ENCODE results near the gene BRD9.
"Not testable (repeated sequence)": the region's sequence is repeated elsewhere in the genome, so short reads cannot be mapped to it uniquely, and the experiment has no call there.

The BRD9 gene

GRCh38 chr5:922436-923280, 30.1 kb upstream of the BRD9 start:
- DNase-seq (ENCODE audit: low spot score), result peak; percentile 58

GRCh38 chr5:921456-922435, 29.1 kb upstream of the BRD9 start:
- DNase-seq (ENCODE audit: low spot score), result no peak

GRCh38 chr5:920321-920720, 27.7 kb upstream of the BRD9 start:
- DNase-seq (ENCODE audit: low spot score), result no peak

GRCh38 chr5:919356-920000, 26.9 kb upstream of the BRD9 start:
- peak; percentile 91 for DNase-seq (ENCODE audit: low spot score)

- not testable (repeated sequence) for DNase-seq (ENCODE audit: low spot score)
Measured at GRCh38 chr5:918717-919116, 26.1 kb upstream of the BRD9 start.

GRCh38 chr5:916441-917293, 24.1 kb upstream of the BRD9 start:
- no peak for DNase-seq (ENCODE audit: low spot score)

GRCh38 chr5:915946-916345, 23.3 kb upstream of the BRD9 start:
- no peak for DNase-seq (ENCODE audit: low spot score)

GRCh38 chr5:915346-915745, 22.7 kb upstream of the BRD9 start:
- DNase-seq (ENCODE audit: low spot score), result not testable (repeated sequence)

- no peak for DNase-seq (ENCODE audit: low spot score)
Measured at GRCh38 chr5:914612-915011, 22.0 kb upstream of the BRD9 start.

GRCh38 chr5:914174-914573, 21.6 kb upstream of the BRD9 start:
- DNase-seq (ENCODE audit: low spot score), result no peak

- DNase-seq (ENCODE audit: low spot score), result peak; percentile 98
Measured at GRCh38 chr5:912280-913091, 19.9 kb upstream of the BRD9 start.

GRCh38 chr5:911601-912000, 19.0 kb upstream of the BRD9 start:
- DNase-seq (ENCODE audit: low spot score), result peak; percentile 94

GRCh38 chr5:910769-911160, 18.2 kb upstream of the BRD9 start:
- DNase-seq (ENCODE audit: low spot score), result no peak

GRCh38 chr5:909994-910768, 17.6 kb upstream of the BRD9 start:
- DNase-seq (ENCODE audit: low spot score), result no peak

GRCh38 chr5:909086-909485, 16.5 kb upstream of the BRD9 start:
- DNase-seq (ENCODE audit: low spot score), result no peak

- DNase-seq (ENCODE audit: low spot score), result no peak
Measured at GRCh38 chr5:908172-908571, 15.6 kb upstream of the BRD9 start.

GRCh38 chr5:907366-907910, 14.8 kb upstream of the BRD9 start:
- no peak for DNase-seq (ENCODE audit: low spot score)

- DNase-seq (ENCODE audit: low spot score), result no peak
Measured at GRCh38 chr5:905139-905642, 12.6 kb upstream of the BRD9 start.

GRCh38 chr5:903756-904096, 11.1 kb upstream of the BRD9 start:
- no peak for DNase-seq (ENCODE audit: low spot score)
